Fibroblast of pulmonary artery (primary cell): ENCODE measurements around the gene KRTAP10-6.
"Not testable (repeated sequence)": the region's sequence is repeated elsewhere in the genome, so short reads cannot be mapped to it uniquely, and the experiment has no call there.

ENCODE experiments used
- DNase-seq: peaks from one replicate; pipeline ENCODE4 v3.0.0-alpha.2; 2010; ENCODE audit warnings: low read depth
- H3K4me3 ChIP-seq: replicated peaks from 2 replicates; pipeline ENCODE4 v1.5.1; 2011; ENCODE audit warnings: low read depth, mild to moderate bottlenecking, control low read depth, low read length, moderate library complexity
- CTCF ChIP-seq: IDR thresholded peaks from 2 replicates; pipeline ENCODE4 v1.5.1; 2011; ENCODE audit warnings: mild to moderate bottlenecking, control low read depth, low read length, inconsistent platforms; ENCODE audit errors: missing control alignments

KRTAP10-6 gene

GRCh38 chr21:44579056-44579832 is 13.1 kb downstream of the KRTAP10-6 start:
- no peak for DNase-seq
- no peak for TF ChIP-seq CTCF
- H3K4me3 ChIP-seq: no peak overlapping the region

DNA sequence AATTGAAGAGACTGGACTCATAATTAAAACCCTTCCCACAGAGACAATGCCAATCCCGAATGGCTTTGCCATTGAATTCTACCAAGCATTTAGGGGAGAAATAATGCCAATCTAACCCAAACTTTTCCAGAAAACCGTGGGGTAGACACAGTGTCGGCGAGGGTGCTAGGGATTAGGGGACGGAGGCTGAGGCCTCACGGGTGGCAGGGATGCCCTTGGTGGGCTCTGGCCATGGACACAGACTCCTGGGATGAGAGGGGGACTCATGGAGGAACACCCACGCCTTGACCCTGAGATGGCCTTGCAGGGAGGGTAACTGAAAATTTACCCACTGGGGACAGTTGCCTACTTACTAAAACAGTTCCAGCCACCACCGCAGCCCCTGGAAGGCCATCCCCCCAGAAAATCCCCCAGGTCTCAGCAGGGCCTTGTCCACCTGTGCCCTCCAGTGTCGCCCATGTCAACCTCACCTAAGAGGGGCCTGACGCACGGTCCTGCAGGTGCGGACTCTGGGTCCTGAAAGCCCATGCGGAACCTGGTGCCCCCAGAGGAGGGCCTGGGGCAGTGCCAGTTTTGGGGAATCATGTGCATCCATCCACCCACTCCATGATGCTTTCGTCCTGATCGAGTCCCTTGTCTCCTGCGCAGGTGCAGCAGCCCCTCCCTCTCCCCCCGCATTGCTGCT is 13.8 kb downstream of the KRTAP10-6 start:
- no peak overlapping the region for H3K4me3 ChIP-seq
- DNase-seq: no peak
- no peak for TF ChIP-seq CTCF

- H3K4me3 ChIP-seq: no peak overlapping the region
- no peak for DNase-seq
- TF ChIP-seq CTCF: no peak
These were observed 16.3 kb downstream of the KRTAP10-6 start for GRCh38 chr21:44576025-44576420.

- DNase-seq: no peak
- H3K4me3 ChIP-seq: no peak overlapping the region
- TF ChIP-seq CTCF: no peak
These were observed 16.8 kb downstream of the KRTAP10-6 start for GRCh38 chr21:44575307-44576024.

GRCh38 chr21:44574457-44575306 is 17.6 kb downstream of the KRTAP10-6 start:
- H3K4me3 ChIP-seq: no peak overlapping the region
- no peak for DNase-seq
- no peak for TF ChIP-seq CTCF

DNA sequence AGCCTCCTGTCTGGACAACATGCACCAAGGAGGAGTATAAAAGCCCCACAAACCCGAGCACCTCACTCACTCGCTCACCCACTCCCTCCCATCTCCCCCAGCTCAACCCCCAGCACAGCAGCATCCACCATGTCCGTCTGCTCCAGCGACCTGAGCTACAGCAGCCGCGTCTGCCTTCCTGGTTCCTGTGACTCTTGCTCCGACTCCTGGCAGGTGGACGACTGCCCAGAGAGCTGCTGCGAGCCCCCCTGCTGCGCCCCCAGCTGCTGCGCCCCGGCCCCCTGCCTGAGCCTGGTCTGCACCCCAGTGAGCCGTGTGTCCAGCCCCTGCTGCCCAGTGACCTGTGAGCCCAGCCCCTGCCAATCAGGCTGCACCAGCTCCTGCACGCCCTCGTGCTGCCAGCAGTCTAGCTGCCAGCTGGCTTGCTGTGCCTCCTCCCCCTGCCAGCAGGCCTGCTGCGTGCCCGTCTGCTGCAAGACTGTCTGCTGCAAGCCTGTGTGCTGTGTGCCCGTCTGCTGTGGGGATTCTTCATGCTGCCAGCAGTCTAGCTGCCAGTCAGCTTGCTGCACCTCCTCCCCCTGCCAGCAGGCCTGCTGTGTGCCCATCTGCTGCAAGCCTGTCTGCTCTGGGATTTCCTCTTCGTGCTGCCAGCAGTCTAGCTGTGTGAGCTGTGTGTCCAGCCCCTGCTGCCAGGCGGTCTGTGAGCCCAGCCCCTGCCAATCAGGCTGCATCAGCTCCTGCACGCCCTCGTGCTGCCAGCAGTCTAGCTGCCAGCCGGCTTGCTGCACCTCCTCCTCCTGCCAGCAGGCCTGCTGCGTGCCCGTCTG is 18.5 kb downstream of the KRTAP10-6 start, which contains the start of gene KRTAP10-4:
Gene KRTAP10-4 (plus strand): TSS at position 100 of the 827 bp plus-strand sequence. CDS start 30 bp downstream, at position 130.
- not testable (repeated sequence) for DNase-seq, H3K4me3 ChIP-seq
